Stimulated activated CD4-positive, alpha-beta T cell treated with anti-CD3 and anti-CD28 coated beads, TNF-alpha, amount 100 ng/mL, for 1 hour (primary cell): ENCODE data around the gene FRS3.
A peak's percentile ranks its signal among the peaks of the same experiment; 100 is the strongest.

Experiments
- DNase-seq, 3 donors: peaks; one replicate each; pipeline ENCODE4 v3.0.0-alpha.2; 2020; ENCODE audit warnings: low read depth in 3 of 3, low spot score in 1 of 3

The FRS3 gene

GRCh38 chr6:41791305-41791704 lies 11.6 kb upstream of the FRS3 start:
- no peak for DNase-seq

GRCh38 chr6:41790045-41790444 lies 10.3 kb upstream of the FRS3 start:
- DNase-seq = no peak

GRCh38 chr6:41789390-41789724 lies 9.7 kb upstream of the FRS3 start:
- DNase-seq = no peak

GRCh38 chr6:41787219-41787917 lies 7.7 kb upstream of the FRS3 start, which contains the start of gene TOMM6:
Gene TOMM6, plus strand, starts transcription at chr6:41787694. Its CDS starts 4 bp downstream, at chr6:41787698.
- DNase-seq = peak; percentile 82 to 94 (median 86)

GRCh38 chr6:41786451-41787218 lies 6.9 kb upstream of the FRS3 start:
- peak; percentile 56 to 85 (median 74) for DNase-seq

- DNase-seq = no peak
Observed at GRCh38 chr6:41785689-41786450, 6.2 kb upstream of the FRS3 start.

GRCh38 chr6:41785254-41785653 lies 5.6 kb upstream of the FRS3 start:
- no peak for DNase-seq

GRCh38 chr6:41784581-41785171 lies 5.0 kb upstream of the FRS3 start:
- DNase-seq = no peak

GRCh38 chr6:41783106-41783780 lies 3.5 kb upstream of the FRS3 start:
- DNase-seq = no peak

- no peak for DNase-seq
Observed at GRCh38 chr6:41781366-41781730, 1.6 kb upstream of the FRS3 start.

GRCh38 chr6:41780551-41781365 lies 1.1 kb upstream of the FRS3 start, which contains the start of gene PRICKLE4:
Gene PRICKLE4, plus strand, starts transcription at chr6:41780782. Its CDS starts 2,692 bp downstream, at chr6:41783474.
- DNase-seq = no peak

GRCh38 chr6:41779336-41779735 lies 364 bp downstream of the FRS3 start:
- no peak for DNase-seq

GRCh38 chr6:41778895-41779294 lies 805 bp downstream of the FRS3 start:
- DNase-seq = no peak

- DNase-seq = no peak
Observed at GRCh38 chr6:41777551-41778285, 2.0 kb downstream of the FRS3 start.

- no peak for DNase-seq
Observed at GRCh38 chr6:41775293-41775882, 4.3 kb downstream of the FRS3 start.

- no peak for DNase-seq
Observed at GRCh38 chr6:41774841-41775240, 4.9 kb downstream of the FRS3 start.

GRCh38 chr6:41771058-41771983 lies 8.4 kb downstream of the FRS3 start:
- DNase-seq = no peak
